Measurements from ENCODE around the gene LRRC52. TPM values are rescaled to one million over a fixed set of nuclear protein-coding genes. Genes with fewer than 3 reads are reported as not detected.

The LRRC52 gene
- total RNA-seq, 4 donors from 2014 or later, result 0.27 TPM; not detected in 3

DNA sequence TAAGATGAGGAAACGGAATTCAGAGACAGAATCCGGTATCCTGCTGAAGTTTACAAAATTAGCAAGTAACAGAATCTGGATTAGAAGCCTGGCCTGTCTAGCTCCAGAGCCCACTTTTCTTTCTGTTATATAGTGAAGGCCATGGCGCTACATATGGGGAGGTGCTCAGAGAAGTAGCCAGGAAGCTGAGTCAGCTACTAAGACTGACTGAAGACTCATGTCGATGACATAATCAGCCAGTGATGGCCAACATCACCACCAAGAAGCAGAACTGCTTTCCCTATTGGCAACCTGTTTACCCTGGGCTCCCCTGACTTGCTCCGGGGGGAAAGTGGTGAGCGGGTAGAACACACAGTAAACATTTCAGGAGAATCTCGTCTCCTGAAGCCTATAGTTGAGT is 18.8 kb downstream of the LRRC52 start:
- H3K36me3 ChIP-seq, result no peaks in the 10 kb centered on the region
- no peak for DNase-seq
- H3K4me1 ChIP-seq, result peaks cover 6 to 13% of the 10 kb centered on the region in 2 donors
- H3K27me3 ChIP-seq, result no peaks in the 10 kb centered on the region
- TF ChIP-seq, protein P1, sequence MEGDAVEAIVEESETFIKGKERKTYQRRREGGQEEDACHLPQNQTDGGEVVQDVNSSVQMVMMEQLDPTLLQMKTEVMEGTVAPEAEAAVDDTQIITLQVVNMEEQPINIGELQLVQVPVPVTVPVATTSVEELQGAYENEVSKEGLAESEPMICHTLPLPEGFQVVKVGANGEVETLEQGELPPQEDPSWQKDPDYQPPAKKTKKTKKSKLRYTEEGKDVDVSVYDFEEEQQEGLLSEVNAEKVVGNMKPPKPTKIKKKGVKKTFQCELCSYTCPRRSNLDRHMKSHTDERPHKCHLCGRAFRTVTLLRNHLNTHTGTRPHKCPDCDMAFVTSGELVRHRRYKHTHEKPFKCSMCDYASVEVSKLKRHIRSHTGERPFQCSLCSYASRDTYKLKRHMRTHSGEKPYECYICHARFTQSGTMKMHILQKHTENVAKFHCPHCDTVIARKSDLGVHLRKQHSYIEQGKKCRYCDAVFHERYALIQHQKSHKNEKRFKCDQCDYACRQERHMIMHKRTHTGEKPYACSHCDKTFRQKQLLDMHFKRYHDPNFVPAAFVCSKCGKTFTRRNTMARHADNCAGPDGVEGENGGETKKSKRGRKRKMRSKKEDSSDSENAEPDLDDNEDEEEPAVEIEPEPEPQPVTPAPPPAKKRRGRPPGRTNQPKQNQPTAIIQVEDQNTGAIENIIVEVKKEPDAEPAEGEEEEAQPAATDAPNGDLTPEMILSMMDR (IDR thresholded peaks at IDR 0.05), result no peak
- no peak for TF ChIP-seq POLR2A (IDR thresholded peaks at IDR 0.05)
- H3K4me3 ChIP-seq (replicated peaks in 1 of 3), result no peak overlapping the region
- no peak overlapping the region for H3K27ac ChIP-seq
- intact Hi-C loops (cut with DNase I), result no loop called here
- whole genome bisulfite sequencing, 2 donors, result 87 to 93% methylated on average over 7 of the region's 7 CpGs
- H3K9me3 ChIP-seq, result no peaks in the 10 kb centered on the region

DNA sequence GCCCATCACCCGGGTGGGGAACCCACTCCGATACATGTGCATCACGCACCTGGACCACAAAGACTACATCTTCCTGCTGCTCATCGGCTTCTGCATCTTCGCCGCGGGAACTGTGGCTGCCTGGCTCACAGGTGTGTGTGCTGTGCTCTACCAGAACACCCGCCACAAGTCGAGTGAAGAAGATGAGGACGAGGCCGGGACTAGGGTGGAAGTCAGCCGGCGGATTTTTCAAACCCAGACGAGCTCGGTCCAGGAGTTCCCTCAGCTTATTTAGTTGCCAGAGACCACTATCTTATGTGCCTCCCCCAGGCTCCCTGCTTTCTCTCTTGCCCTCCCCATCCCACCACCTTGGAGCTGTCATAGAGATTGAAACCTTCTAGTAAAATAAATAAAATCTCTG is 19.8 kb downstream of the LRRC52 start:
- 95% methylated on average over 14 to 15 of the region's 15 CpGs for WGBS, 2 donors
- H3K27me3 ChIP-seq, result no peaks in the 10 kb centered on the region
- intact Hi-C loops (cut with DNase I), result no loop called here
- TF ChIP-seq POLR2A (IDR thresholded peaks at IDR 0.05), result no peak
- TF ChIP-seq, protein P1 (IDR thresholded peaks at IDR 0.05), result no peak
- H3K4me3 ChIP-seq (replicated peaks in 1 of 3), result no peak overlapping the region
- no peaks in the 10 kb centered on the region for H3K36me3 ChIP-seq
- peaks cover 6 to 13% of the 10 kb centered on the region in 2 donors for H3K4me1 ChIP-seq
- no peak overlapping the region for H3K27ac ChIP-seq
- DNase-seq, result no peak
- H3K9me3 ChIP-seq, result no peaks in the 10 kb centered on the region

DNA sequence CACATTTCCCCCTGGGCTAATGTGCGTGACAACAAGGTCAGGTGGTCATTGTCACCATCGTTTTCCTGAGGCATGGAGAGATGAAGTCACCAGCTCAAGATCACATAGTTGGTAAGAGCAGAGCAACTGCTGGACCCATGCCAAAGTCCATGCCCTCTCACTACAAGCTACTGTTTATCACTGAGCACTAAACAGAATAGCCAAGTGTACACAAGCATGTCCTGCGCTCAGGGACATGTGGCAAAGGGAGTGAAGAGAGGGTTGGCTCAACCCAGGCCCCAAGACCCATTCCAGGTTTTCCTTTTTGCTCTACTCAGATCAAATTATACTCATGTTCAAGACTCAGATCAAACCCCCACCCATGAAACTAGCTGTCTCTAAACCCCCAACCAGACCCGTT is 20.8 kb downstream of the LRRC52 start:
- Histone ChIP-seq H3K4me3 (replicated peaks in 1 of 3) (no peak overlapping the region), H3K27me3 (no peaks in the 10 kb centered on the region), H3K9me3 (no peaks in the 10 kb centered on the region), H3K4me1 (peaks cover 6 to 13% of the 10 kb centered on the region in 2 donors), H3K36me3 (no peaks in the 10 kb centered on the region), H3K27ac (no peak overlapping the region)
- intact Hi-C loops (cut with DNase I), result no loop called here
- TF ChIP-seq POLR2A (IDR thresholded peaks at IDR 0.05), result no peak
- TF ChIP-seq, protein P1 (IDR thresholded peaks at IDR 0.05), result no peak
- DNase-seq, result peak; percentile 30 to 41
- WGBS, 2 donors, result 67 to 74% methylated on average over 4 of the region's 4 CpGs

DNA sequence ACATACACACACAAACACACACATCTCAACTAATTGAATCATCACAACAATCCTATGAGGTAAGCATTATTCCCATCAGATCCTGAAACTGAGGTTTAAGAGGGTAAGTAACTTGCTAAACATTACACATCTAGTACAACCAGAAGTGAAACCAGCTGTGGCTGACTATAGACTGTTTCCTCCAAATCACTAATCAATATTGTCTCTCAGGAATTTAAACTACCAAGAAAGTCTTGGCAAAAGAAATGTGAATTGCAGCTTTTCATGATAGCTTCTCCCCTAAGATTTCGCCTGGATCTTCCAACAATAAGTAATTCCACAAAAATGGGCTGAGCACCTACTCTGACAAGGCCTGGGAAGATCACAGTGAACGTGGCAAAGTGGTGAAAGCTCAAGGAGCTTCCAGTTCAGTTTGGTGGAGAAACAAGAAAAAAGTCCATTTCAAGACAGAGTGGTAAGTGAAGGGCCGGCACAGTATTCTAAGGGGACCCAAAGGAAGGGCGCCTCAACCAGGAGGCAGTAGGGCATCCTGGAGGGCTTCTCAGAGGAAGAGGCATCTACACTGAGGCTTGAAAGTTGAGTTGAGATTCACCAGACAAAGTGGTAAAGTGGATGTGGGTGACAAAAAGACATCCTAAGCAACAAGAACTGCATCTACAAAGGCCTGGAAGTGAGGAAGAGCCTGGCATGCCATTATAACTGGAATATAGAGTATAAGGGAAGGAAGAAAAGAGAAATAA is 22.1 kb downstream of the LRRC52 start:
- no peak overlapping the region for H3K27ac ChIP-seq
- H3K27me3 ChIP-seq, result no peaks in the 10 kb centered on the region
- H3K9me3 ChIP-seq, result no peaks in the 10 kb centered on the region

DNA sequence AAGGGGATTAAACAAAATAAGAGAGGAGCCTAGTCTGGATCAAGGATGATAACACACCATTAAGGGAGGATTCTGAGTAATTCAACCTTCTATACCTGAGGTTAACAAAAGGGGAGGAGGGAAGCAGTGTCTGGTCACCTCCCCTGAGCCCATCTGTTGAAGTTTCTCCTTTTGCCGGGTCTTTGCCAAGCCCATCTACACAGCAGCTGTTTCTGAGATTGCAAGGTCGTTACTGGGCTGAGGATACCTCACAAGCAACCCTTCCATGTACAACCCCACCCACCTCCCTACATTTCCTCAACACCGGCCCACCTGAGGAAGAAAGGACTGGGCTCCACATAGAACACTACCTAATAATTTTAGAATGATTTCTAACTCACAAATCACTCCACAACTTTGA is 26.3 kb downstream of the LRRC52 start:
- no peaks in the 10 kb centered on the region for H3K9me3 ChIP-seq
- 69 to 78% methylated on average over 3 of the region's 3 CpGs for WGBS, 2 donors
- no peaks in the 10 kb centered on the region for H3K4me1 ChIP-seq
- no peaks in the 10 kb centered on the region for H3K36me3 ChIP-seq
- H3K27ac ChIP-seq, result no peak overlapping the region
- no peaks in the 10 kb centered on the region for H3K27me3 ChIP-seq
- TF ChIP-seq, protein P1 (IDR thresholded peaks at IDR 0.05), result no peak
- TF ChIP-seq POLR2A (IDR thresholded peaks at IDR 0.05), result no peak
- DNase-seq, result no peak
- intact Hi-C loops (cut with DNase I), result no loop called here
- H3K4me3 ChIP-seq (replicated peaks in 1 of 3), result no peak overlapping the region

More for the DNA sequence above, 22.1 kb downstream of the LRRC52 start:
- Histone ChIP-seq H3K4me1 (peaks cover under 1 to 6% of the 10 kb centered on the region in 2 donors), H3K36me3 (no peaks in the 10 kb centered on the region), H3K4me3 (replicated peaks in 1 of 3) (no peak overlapping the region)
- TF ChIP-seq, protein P1 (IDR thresholded peaks at IDR 0.05), result no peak
- no peak for TF ChIP-seq POLR2A (IDR thresholded peaks at IDR 0.05)
- WGBS, 2 donors, result 88 to 92% methylated on average over 4 of the region's 4 CpGs
- intact Hi-C loops (cut with DNase I), result no loop called here
- DNase-seq, result no peak
